Fibroblast of lung (primary cell): Measurements from ENCODE around the gene CYP2R1. TPM values are rescaled to one million over a fixed set of nuclear protein-coding genes. Genes with fewer than 3 reads are reported as not detected.

Source experiments
- DNase-seq, 2 donors: peaks; one replicate each; pipeline versions ENCODE4 v3.0.0 to v3.0.0-alpha.2; 2010; ENCODE audit warnings: low read depth in 2 of 2
- H2AFZ ChIP-seq: 2 replicates; pipeline ENCODE4 v1.5.1; 2012; ENCODE audit warnings: low read length, control low read depth, inconsistent platforms
- H3K27ac ChIP-seq: 2 replicates; pipeline ENCODE4 v1.5.1; 2011; ENCODE audit warnings: low read length, control low read depth; ENCODE audit not compliant: insufficient read depth
- H3K27me3 ChIP-seq: 2 replicates; pipeline ENCODE4 v1.5.1; 2011; ENCODE audit warnings: mild to moderate bottlenecking, low read length; ENCODE audit not compliant: control insufficient read depth, insufficient read depth
- H3K36me3 ChIP-seq: 2 replicates; pipeline ENCODE4 v1.5.1; 2011; ENCODE audit warnings: low read length; ENCODE audit not compliant: control insufficient read depth, insufficient read depth
- H3K4me1 ChIP-seq: 2 replicates; pipeline ENCODE4 v1.5.1; 2011; ENCODE audit warnings: low read length; ENCODE audit not compliant: control insufficient read depth, insufficient read depth; ENCODE audit errors: extremely low read depth
- H3K4me2 ChIP-seq: 2 replicates; pipeline ENCODE4 v1.5.1; 2011; ENCODE audit warnings: low read length, control low read depth; ENCODE audit not compliant: insufficient read depth; ENCODE audit errors: extremely low read depth
- H3K4me3 ChIP-seq, 4 experiments: fragments of 200-600 bp in 1 of 4; sonication (generic) in 1 of 4; replicated peaks in 1 of 4; 2 replicates each; pipeline ENCODE4 v1.5.1; 2011 to 2016; ENCODE audit warnings: low read length in 4 of 4, low read depth in 3 of 4, mild to moderate bottlenecking in 3 of 4, control low read depth in 2 of 4, inconsistent platforms in 1 of 4, mixed read lengths in 1 of 4; ENCODE audit not compliant: insufficient read depth in 1 of 4; ENCODE audit errors: control extremely low read depth in 1 of 4
- H3K79me2 ChIP-seq: 2 replicates; pipeline ENCODE4 v1.5.1; 2012; ENCODE audit warnings: mild to moderate bottlenecking, low read length, inconsistent platforms; ENCODE audit not compliant: control insufficient read depth, insufficient read depth
- H3K9ac ChIP-seq: 2 replicates; pipeline ENCODE4 v1.5.1; 2011; ENCODE audit warnings: mild to moderate bottlenecking, low read length, control low read depth; ENCODE audit not compliant: insufficient read depth
- H3K9me3 ChIP-seq: 2 replicates; pipeline ENCODE4 v1.5.1; 2012; ENCODE audit warnings: low read depth, low read length; ENCODE audit not compliant: control insufficient read depth, insufficient read depth
- H4K20me1 ChIP-seq: 2 replicates; pipeline ENCODE4 v1.5.1; 2011; ENCODE audit warnings: low read length; ENCODE audit not compliant: control insufficient read depth, insufficient read depth; ENCODE audit errors: extremely low read depth
- CTCF ChIP-seq, 2 donors: IDR thresholded peaks in 1 of 2; conservative IDR thresholded peaks in 1 of 2; 1 replicate in 1 of 2; 2 replicates in 1 of 2; pipeline ENCODE4 v1.5.1; 2011 to 2012; ENCODE audit warnings: low read length in 2 of 2, control low read depth in 1 of 2, inconsistent platforms in 1 of 2, low read depth in 1 of 2, mild to moderate bottlenecking in 1 of 2
- EZH2 ChIP-seq: IDR thresholded peaks from 2 replicates; pipeline ENCODE4 v1.5.1; 2012; ENCODE audit warnings: low read length, control low read depth, mild to moderate bottlenecking; ENCODE audit errors: missing control alignments
- polyA plus RNA-seq, 2 donors: library from polyadenylated mRNA; depleted of rRNA in 1 of 2; stranded (reverse) in 1 of 2; unstranded in 1 of 2; fragments of >200 nt; gene quantifications; 2 replicates each; pipeline ENCODE4 v1.2.1, GENCODE V29; 2011 to 2012; ENCODE audit warnings: missing spikeins in 1 of 2
- total RNA-seq: library from RNA; depleted of rRNA; stranded (reverse); fragments of >200 nt; gene quantifications from 2 replicates; pipeline ENCODE4 v1.2.1, GENCODE V29; 2014

The CYP2R1 gene
- total and polyA plus RNA-seq, 2 donors (not counting 1 experiment from before 2014, with no cell fraction given): 4.2 to 13.9 TPM

- no peak overlapping the region for H3K4me3 ChIP-seq
- TF ChIP-seq EZH2 (no peak), CTCF (conservative IDR thresholded peaks at IDR 0.05 in 1 of 2, IDR thresholded peaks at IDR 0.05 in 1 of 2; ENCODE audit: low read depth in 1 of 2, low read length in 2 of 2) (no peak)
- no peaks in the 10 kb centered on the region for H3K79me2 ChIP-seq
- no peak overlapping the region for H3K27ac ChIP-seq
- H3K4me1 ChIP-seq: no peaks in the 10 kb centered on the region
- H3K36me3 ChIP-seq: no peaks in the 10 kb centered on the region
- no peaks in the 10 kb centered on the region for H3K9me3 ChIP-seq
- no peak for DNase-seq
- no peak overlapping the region for H3K4me2 ChIP-seq
- H2AFZ ChIP-seq: no peak overlapping the region
- no peak overlapping the region for H3K9ac ChIP-seq
- H4K20me1 ChIP-seq: no peaks in the 10 kb centered on the region
- H3K27me3 ChIP-seq: no peaks in the 10 kb centered on the region
Measured at GRCh38 chr11:14882196-14882595, 9.8 kb downstream of the CYP2R1 start.

- Histone ChIP-seq H3K9ac (no peak overlapping the region), H2AFZ (no peak overlapping the region), H3K9me3 (no peaks in the 10 kb centered on the region), H4K20me1 (no peaks in the 10 kb centered on the region), H3K36me3 (no peaks in the 10 kb centered on the region), H3K4me1 (no peaks in the 10 kb centered on the region), H3K27me3 (no peaks in the 10 kb centered on the region), H3K79me2 (no peaks in the 10 kb centered on the region), H3K4me3 (no peak overlapping the region), H3K27ac (no peak overlapping the region), H3K4me2 (no peak overlapping the region)
- TF ChIP-seq CTCF (conservative IDR thresholded peaks at IDR 0.05 in 1 of 2, IDR thresholded peaks at IDR 0.05 in 1 of 2; ENCODE audit: low read depth in 1 of 2, low read length in 2 of 2): no peak
- TF ChIP-seq EZH2: no peak
- no peak for DNase-seq
Measured at GRCh38 chr11:14881576-14882193, 10.3 kb downstream of the CYP2R1 start.

- TF ChIP-seq EZH2 (no peak), CTCF (conservative IDR thresholded peaks at IDR 0.05 in 1 of 2, IDR thresholded peaks at IDR 0.05 in 1 of 2; ENCODE audit: low read depth in 1 of 2, low read length in 2 of 2) (no peak)
- H3K9ac ChIP-seq: no peak overlapping the region
- DNase-seq: no peak
- H3K4me1 ChIP-seq: no peaks in the 10 kb centered on the region
- H2AFZ ChIP-seq: no peak overlapping the region
- H3K36me3 ChIP-seq: no peaks in the 10 kb centered on the region
- H3K27me3 ChIP-seq: no peaks in the 10 kb centered on the region
- no peak overlapping the region for H3K27ac ChIP-seq
- H3K4me3 ChIP-seq: no peak overlapping the region
- no peaks in the 10 kb centered on the region for H4K20me1 ChIP-seq
- no peaks in the 10 kb centered on the region for H3K9me3 ChIP-seq
- H3K79me2 ChIP-seq: no peaks in the 10 kb centered on the region
- no peak overlapping the region for H3K4me2 ChIP-seq
Measured at GRCh38 chr11:14875163-14875562, 16.9 kb downstream of the CYP2R1 start.
